HCT116 (cell line): ENCODE data around the gene NID2. TPM values are rescaled to one million over a fixed set of nuclear protein-coding genes. Genes with fewer than 3 reads are reported as not detected.

ENCODE experiments used
- ATAC-seq: fragments of 200-7000 bp; cut with Tn5 transposase; 2 replicates; pipeline ENCODE4 v1.9.1; 2020; ENCODE audit warnings: mild to moderate bottlenecking, moderate library complexity
- BruUV-seq: library from RNA; stranded (reverse); fragments of 400-500 nt; replicated peaks from 2 replicates; lab custom pipeline; 2021; lab: Mats Ljungman, UMichigan
- CTCF ChIA-PET: fragments of 300-600 bp; sonication (Branson Sonifier 250); formaldehyde crosslinking; loops from one replicate; lab custom pipeline; 2021; ENCODE audit warnings: antibody characterized with exemption; lab: Charles Lee
- POLR2A ChIA-PET: fragments of 300-600, 350-600 bp; sonication (Branson Sonifier 250); formaldehyde crosslinking; loops from one replicate; lab custom pipeline; 2021; ENCODE audit warnings: antibody characterized with exemption; lab: Charles Lee
- RAD21 ChIA-PET, 2 experiments: fragments of 300-600 bp; sonication (Branson Sonifier 250); formaldehyde crosslinking; loops; one replicate each; lab custom pipeline; 2023; ENCODE audit warnings: low total read pairs in 2 of 2; ENCODE audit not compliant: uncharacterized antibody in 2 of 2, unreplicated experiment in 2 of 2, low non-redundant PET in 1 of 2; lab: Charles Lee
- DNase-seq: peaks from one replicate; pipeline ENCODE4 v3.0.0-alpha.2; 2010; ENCODE audit warnings: low read depth, low spot score
- H2AFZ ChIP-seq: fragments of 200-600 bp; shearing (Covaris generic), sonication (generic); 2 replicates; pipeline ENCODE4 v1.6.1; 2017; ENCODE audit warnings: low read depth, mixed run types, mixed read lengths, antibody characterized with exemption, low read length; ENCODE audit not compliant: poor library complexity, severe bottlenecking
- H3K27ac ChIP-seq: 2 replicates; pipeline ENCODE4 v1.5.1; 2012; ENCODE audit warnings: low read depth, low read length
- H3K27me3 ChIP-seq: fragments of 200-600 bp; sonication (generic); 2 replicates; pipeline ENCODE4 v1.6.1; 2016; ENCODE audit warnings: mixed run types, low read length, mixed read lengths; ENCODE audit not compliant: insufficient read depth
- H3K36me3 ChIP-seq, 2 experiments: fragments of 200-500 bp in 1 of 2; fragments of 200-600 bp in 1 of 2; sonication (Bioruptor generic) in 1 of 2; sonication (generic) in 1 of 2; 2 replicates each; pipeline versions ENCODE4 v1.5.1 to v1.6.1; 2014 to 2016; ENCODE audit warnings: low read length in 2 of 2, inconsistent platforms in 1 of 2, mixed read lengths in 1 of 2, mixed run types in 1 of 2; ENCODE audit not compliant: insufficient read depth in 2 of 2, control insufficient read depth in 1 of 2
- H3K4me1 ChIP-seq, 2 experiments: fragments of 200-600 bp in 1 of 2; sonication (generic) in 1 of 2; 2 replicates each; pipeline versions ENCODE4 v1.5.1 to v1.6.1; 2012 to 2017; ENCODE audit warnings: low read length in 2 of 2, inconsistent platforms in 1 of 2, mild to moderate bottlenecking in 1 of 2, mixed read lengths in 1 of 2, mixed run types in 1 of 2, moderate library complexity in 1 of 2; ENCODE audit not compliant: insufficient read depth in 2 of 2, control insufficient read depth in 1 of 2
- H3K4me2 ChIP-seq: fragments of 200-600 bp; sonication (generic); 2 replicates; pipeline ENCODE4 v1.6.1; 2017; ENCODE audit warnings: mixed run types, low read length, mixed read lengths
- H3K4me3 ChIP-seq, 2 experiments: fragments of 200-600 bp in 1 of 2; sonication (generic) in 1 of 2; replicated peaks in 1 of 2; 2 replicates each; pipeline ENCODE4 v1.5.1; 2011 to 2016; ENCODE audit warnings: low read length in 2 of 2, control low read depth in 1 of 2, low read depth in 1 of 2, mild to moderate bottlenecking in 1 of 2, mixed read lengths in 1 of 2, mixed run types in 1 of 2
- H3K79me2 ChIP-seq: fragments of 200-600 bp; sonication (generic); 2 replicates; pipeline ENCODE4 v1.6.1; 2017; ENCODE audit warnings: mild to moderate bottlenecking, mixed run types, low read length, moderate library complexity, mixed read lengths; ENCODE audit not compliant: insufficient read depth
- H3K9ac ChIP-seq: fragments of 200-600 bp; sonication (generic); 2 replicates; pipeline ENCODE4 v1.6.1; 2016; ENCODE audit warnings: low read length, mixed read lengths
- H3K9me2 ChIP-seq: fragments of 200-600 bp; sonication (generic), shearing (Covaris generic); 2 replicates; pipeline ENCODE4 v1.6.1; 2017; ENCODE audit warnings: mixed run types, mild to moderate bottlenecking, moderate library complexity; ENCODE audit not compliant: insufficient read depth
- H3K9me3 ChIP-seq, 2 experiments: fragments of 200-500 bp in 1 of 2; fragments of 200-600 bp in 1 of 2; sonication (Bioruptor generic) in 1 of 2; sonication (generic) in 1 of 2; 2 replicates each; pipeline ENCODE4 v1.6.1; 2014 to 2017; ENCODE audit warnings: low read length in 2 of 2, mixed read lengths in 2 of 2, inconsistent platforms in 1 of 2, low read depth in 1 of 2, mild to moderate bottlenecking in 1 of 2, mixed run types in 1 of 2, moderate library complexity in 1 of 2; ENCODE audit not compliant: control insufficient read depth in 1 of 2, insufficient read depth in 1 of 2
- H4K20me1 ChIP-seq: fragments of 200-600 bp; sonication (generic), shearing (Covaris generic); 2 replicates; pipeline ENCODE4 v1.6.1; 2017; ENCODE audit warnings: mixed run types, mild to moderate bottlenecking, moderate library complexity; ENCODE audit not compliant: insufficient read depth
- CTCF ChIP-seq, 3 experiments: fragments of 200-600 bp in 1 of 3; sonication (generic) in 1 of 3; IDR thresholded peaks in 2 of 3; conservative IDR thresholded peaks in 1 of 3; 2 replicates each; pipeline ENCODE4 v1.5.1; 2012 to 2017; ENCODE audit warnings: low read depth in 2 of 3, low read length in 2 of 3, antibody characterized with exemption in 1 of 3, borderline replicate concordance in 1 of 3, control low read depth in 1 of 3, mild to moderate bottlenecking in 1 of 3, mixed read lengths in 1 of 3, mixed run types in 1 of 3, moderate library complexity in 1 of 3; ENCODE audit not compliant: insufficient read depth in 1 of 3
- EGR1 ChIP-seq: IDR thresholded peaks from 2 replicates; pipeline ENCODE4 v1.6.1; 2012; ENCODE audit warnings: low read depth
- ELF1 ChIP-seq: IDR thresholded peaks from 2 replicates; pipeline ENCODE4 v1.6.1; 2012; ENCODE audit warnings: low read depth, borderline replicate concordance
- EZH2phosphoT487 ChIP-seq: fragments of 200-600 bp; IDR thresholded peaks from 2 replicates; pipeline ENCODE4 v1.6.1; 2018; ENCODE audit warnings: antibody characterized with exemption, borderline replicate concordance
- JUND ChIP-seq: IDR thresholded peaks from 2 replicates; pipeline ENCODE4 v1.6.1; 2012
- POLR2AphosphoS5 ChIP-seq: IDR thresholded peaks from 2 replicates; pipeline ENCODE4 v1.6.1; 2011; ENCODE audit warnings: mild to moderate bottlenecking, low read depth, low read length, moderate library complexity
- REST ChIP-seq: IDR thresholded peaks from 2 replicates; pipeline ENCODE4 v1.6.1; 2012; ENCODE audit warnings: low read depth
- YY1 ChIP-seq: IDR thresholded peaks from 2 replicates; pipeline ENCODE4 v1.6.1; 2011; ENCODE audit warnings: low read length, low read depth, moderate library complexity, mild to moderate bottlenecking; ENCODE audit not compliant: insufficient replicate concordance; ENCODE audit errors: extremely low read depth
- intact Hi-C: fragments of 100-400 bp; cut with micrococcal nuclease; formaldehyde crosslinking; loops from 2 replicates; pipeline ENCODE4 v1.10.0; 2022
- total RNA-seq: library from RNA; stranded (reverse); gene quantifications from one replicate; pipeline ENCODE4 v1.2.1, GENCODE V29; 2021; ENCODE audit not compliant: unreplicated experiment

The NID2 gene
- total RNA-seq, 1 experiment from 2014 or later: 0.84 TPM

GRCh38 chr14:51990488-51990887 lies 78.4 kb downstream of the NID2 start:
- no peak for DNase-seq
- Histone ChIP-seq H3K4me1 (peaks cover 6 to 13% of the 10 kb centered on the region in 2 experiments), H3K4me3 (peak overlapping the region; percentile 63 to 95), H3K9me2 (no peaks in the 10 kb centered on the region), H3K27ac (no peak overlapping the region), H2AFZ (no peak overlapping the region), H3K36me3 (peaks cover 29 to 33% of the 10 kb centered on the region in 2 experiments), H3K9me3 (no peaks in the 10 kb centered on the region), H3K27me3 (no peaks in the 10 kb centered on the region), H3K79me2 (peaks cover 57% of the 10 kb centered on the region), H4K20me1 (no peaks in the 10 kb centered on the region), H3K9ac (peak overlapping the region; percentile 95), H3K4me2 (peak overlapping the region; percentile 86)
- POLR2A ChIA-PET: no interaction called here
- RAD21 ChIA-PET: no interaction called here
- no peak for TF ChIP-seq CTCF (IDR thresholded peaks at IDR 0.05 in 2 of 3, conservative IDR thresholded peaks at IDR 0.05 in 1 of 3; ENCODE audit: borderline replicate concordance in 1 of 3, insufficient read depth in 1 of 3, low read depth in 2 of 3, low read length in 2 of 3)
- no peak for TF ChIP-seq EGR1
- no peak for TF ChIP-seq JUND
- TF ChIP-seq POLR2AphosphoS5: no peak
- no peak for TF ChIP-seq EZH2phosphoT487
- TF ChIP-seq ELF1: no peak
- TF ChIP-seq YY1: no peak
- TF ChIP-seq REST: no peak
- CTCF ChIA-PET: no interaction called here
- BruUV-seq: no TSS peak
- ATAC-seq: no peak
- intact Hi-C loops: no loop called here
